GM12878 (cell line): ENCODE data around the gene CAMK1. TPM values are rescaled to one million over a fixed set of nuclear protein-coding genes. Genes with fewer than 3 reads are reported as not detected.

Source experiments
- FOS ChIP-seq: IDR thresholded peaks from 3 replicates; pipeline ENCODE4 v1.6.1; 2011; ENCODE audit warnings: borderline replicate concordance; ENCODE audit not compliant: insufficient read length; ENCODE audit errors: extremely low read depth
- HDAC2 ChIP-seq: fragments of 200-600 bp; sonication (generic); IDR thresholded peaks from 2 replicates; pipeline ENCODE4 v1.6.1; 2017
- HDGF ChIP-seq: fragments of 450-650 bp; IDR thresholded peaks from 2 replicates; pipeline ENCODE4 v1.6.1; 2016; ENCODE audit warnings: antibody characterized with exemption
- MXI1 ChIP-seq: fragments of 150-350 bp; IDR thresholded peaks from 2 replicates; pipeline ENCODE4 v1.6.1; 2011; ENCODE audit warnings: low read depth, mild to moderate bottlenecking, inconsistent platforms, low read length, improper control_type of control experiment
- RB1 ChIP-seq: fragments of 450-650 bp; formaldehyde crosslinking; IDR thresholded peaks from 2 replicates; pipeline ENCODE4 v1.6.1; 2017; ENCODE audit warnings: mild to moderate bottlenecking, borderline replicate concordance
- RCOR1 ChIP-seq: conservative IDR thresholded peaks from 2 replicates; pipeline ENCODE4 v1.6.1; 2012; ENCODE audit warnings: low read depth, low read length, improper control_type of control experiment
- SMAD5 ChIP-seq: IDR thresholded peaks from 2 replicates; pipeline ENCODE4 v1.6.1; 2016; ENCODE audit warnings: antibody characterized with exemption, low read depth
- SPI1 ChIP-seq: IDR thresholded peaks from 2 replicates; pipeline ENCODE4 v1.6.1; 2011; ENCODE audit warnings: low read depth, mild to moderate bottlenecking, low read length, moderate library complexity, borderline replicate concordance; ENCODE audit not compliant: insufficient read depth
- TCF3 ChIP-seq: IDR thresholded peaks from 2 replicates; pipeline ENCODE4 v1.6.1; 2012; ENCODE audit warnings: low read depth, mild to moderate bottlenecking, low read length, borderline replicate concordance; ENCODE audit not compliant: insufficient read depth
- ZSCAN29 ChIP-seq: fragments of 450-650 bp; IDR thresholded peaks from 2 replicates; pipeline ENCODE4 v1.6.1; 2017; ENCODE audit warnings: mild to moderate bottlenecking, moderate library complexity
- polyA plus RNA-seq, 11 experiments: library from polyadenylated mRNA; depleted of rRNA in 4 of 11; unstranded in 6 of 11; stranded (reverse) in 5 of 11; fragments of >200 nt; fragmentation: Nextera tagmentation in 4 of 11; fragmentation: Illumina TruSeq in 1 of 11; extraction: Ambion mirVana in 4 of 11; extraction: Trizol in 1 of 11; gene quantifications; 1 replicate in 1 of 11; 2 replicates in 10 of 11; pipeline versions ENCODE4 v1.2.1 to v1.2.3, GENCODE V29; 2011 to 2016; ENCODE audit warnings: inconsistent platforms in 2 of 11, missing spikeins in 2 of 11, low read depth in 1 of 11
- total RNA-seq, 4 experiments: library from RNA; depleted of rRNA in 3 of 4; stranded (reverse); fragments of >200 nt in 3 of 4; fragmentation: Illumina TruSeq in 1 of 4; extraction: Trizol in 1 of 4; gene quantifications; 2 replicates each; pipeline versions ENCODE4 v1.2.1 to v1.2.3, GENCODE V29; 2013 to 2021
- TF ChIP-seq, protein P1 (sequence below): fragments of 450-650 bp; IDR thresholded peaks from 2 replicates; pipeline ENCODE4 v1.6.1; 2017; ENCODE audit warnings: mild to moderate bottlenecking, low read depth, inconsistent platforms; ENCODE audit not compliant: poor library complexity, severe bottlenecking
- TF ChIP-seq, protein P2 (sequence below): fragments of 450-650 bp; IDR thresholded peaks from 2 replicates; pipeline ENCODE4 v1.6.1; 2017; ENCODE audit warnings: mild to moderate bottlenecking, moderate library complexity
- TF ChIP-seq, protein P3 (sequence below): fragments of 450-650 bp; IDR thresholded peaks from 2 replicates; pipeline ENCODE4 v1.6.1; 2016; ENCODE audit warnings: mild to moderate bottlenecking
- TF ChIP-seq, protein P4 (sequence below): fragments of 450-650 bp; IDR thresholded peaks from 2 replicates; pipeline ENCODE4 v1.6.1; 2016; ENCODE audit warnings: mild to moderate bottlenecking, moderate library complexity, borderline replicate concordance

Gene CAMK1
- total and polyA plus RNA-seq, 10 of the 15 experiments (the other 5 are each of a cell fraction or from before 2014, with no cell fraction given), result 0.24 to 2.1 (median 0.51) TPM; not detected in 2

DNA sequence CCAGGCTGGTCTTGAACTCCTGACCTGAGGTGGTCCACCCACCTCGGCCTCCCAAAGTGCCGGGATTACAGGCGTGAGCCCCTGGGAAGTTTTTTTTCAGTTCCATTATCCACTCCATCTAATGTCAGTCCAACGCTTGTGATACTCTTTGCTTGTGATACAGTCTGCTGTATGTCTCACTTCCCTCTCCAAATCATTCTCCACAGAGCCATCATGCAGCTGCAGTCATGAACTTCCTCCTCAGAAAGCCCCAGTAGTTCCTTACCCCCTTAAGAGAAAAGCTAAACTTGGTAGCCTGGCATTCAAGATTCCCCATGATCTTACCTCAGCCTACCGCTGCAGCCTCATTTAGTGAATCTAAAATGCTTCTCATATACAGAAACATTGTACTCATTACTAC, 25.5 kb upstream of the CAMK1 start (continued):
- TF ChIP-seq, protein P1, sequence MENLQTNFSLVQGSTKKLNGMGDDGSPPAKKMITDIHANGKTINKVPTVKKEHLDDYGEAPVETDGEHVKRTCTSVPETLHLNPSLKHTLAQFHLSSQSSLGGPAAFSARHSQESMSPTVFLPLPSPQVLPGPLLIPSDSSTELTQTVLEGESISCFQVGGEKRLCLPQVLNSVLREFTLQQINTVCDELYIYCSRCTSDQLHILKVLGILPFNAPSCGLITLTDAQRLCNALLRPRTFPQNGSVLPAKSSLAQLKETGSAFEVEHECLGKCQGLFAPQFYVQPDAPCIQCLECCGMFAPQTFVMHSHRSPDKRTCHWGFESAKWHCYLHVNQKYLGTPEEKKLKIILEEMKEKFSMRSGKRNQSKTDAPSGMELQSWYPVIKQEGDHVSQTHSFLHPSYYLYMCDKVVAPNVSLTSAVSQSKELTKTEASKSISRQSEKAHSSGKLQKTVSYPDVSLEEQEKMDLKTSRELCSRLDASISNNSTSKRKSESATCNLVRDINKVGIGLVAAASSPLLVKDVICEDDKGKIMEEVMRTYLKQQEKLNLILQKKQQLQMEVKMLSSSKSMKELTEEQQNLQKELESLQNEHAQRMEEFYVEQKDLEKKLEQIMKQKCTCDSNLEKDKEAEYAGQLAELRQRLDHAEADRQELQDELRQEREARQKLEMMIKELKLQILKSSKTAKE, result peak; percentile 28
- TF ChIP-seq MXI1 (0 out of 2 replicates have a peak, but pooled peaks have one; percentile 32), HDAC2 (no peak), TCF3 (no peak), RCOR1 (no peak), SPI1 (peak; percentile 79; the same call in 1 of the 2 replicates), ZSCAN29 (no peak), FOS (no peak), RB1 (no peak), HDGF (no peak), SMAD5 (no peak)
- TF ChIP-seq, protein P2, sequence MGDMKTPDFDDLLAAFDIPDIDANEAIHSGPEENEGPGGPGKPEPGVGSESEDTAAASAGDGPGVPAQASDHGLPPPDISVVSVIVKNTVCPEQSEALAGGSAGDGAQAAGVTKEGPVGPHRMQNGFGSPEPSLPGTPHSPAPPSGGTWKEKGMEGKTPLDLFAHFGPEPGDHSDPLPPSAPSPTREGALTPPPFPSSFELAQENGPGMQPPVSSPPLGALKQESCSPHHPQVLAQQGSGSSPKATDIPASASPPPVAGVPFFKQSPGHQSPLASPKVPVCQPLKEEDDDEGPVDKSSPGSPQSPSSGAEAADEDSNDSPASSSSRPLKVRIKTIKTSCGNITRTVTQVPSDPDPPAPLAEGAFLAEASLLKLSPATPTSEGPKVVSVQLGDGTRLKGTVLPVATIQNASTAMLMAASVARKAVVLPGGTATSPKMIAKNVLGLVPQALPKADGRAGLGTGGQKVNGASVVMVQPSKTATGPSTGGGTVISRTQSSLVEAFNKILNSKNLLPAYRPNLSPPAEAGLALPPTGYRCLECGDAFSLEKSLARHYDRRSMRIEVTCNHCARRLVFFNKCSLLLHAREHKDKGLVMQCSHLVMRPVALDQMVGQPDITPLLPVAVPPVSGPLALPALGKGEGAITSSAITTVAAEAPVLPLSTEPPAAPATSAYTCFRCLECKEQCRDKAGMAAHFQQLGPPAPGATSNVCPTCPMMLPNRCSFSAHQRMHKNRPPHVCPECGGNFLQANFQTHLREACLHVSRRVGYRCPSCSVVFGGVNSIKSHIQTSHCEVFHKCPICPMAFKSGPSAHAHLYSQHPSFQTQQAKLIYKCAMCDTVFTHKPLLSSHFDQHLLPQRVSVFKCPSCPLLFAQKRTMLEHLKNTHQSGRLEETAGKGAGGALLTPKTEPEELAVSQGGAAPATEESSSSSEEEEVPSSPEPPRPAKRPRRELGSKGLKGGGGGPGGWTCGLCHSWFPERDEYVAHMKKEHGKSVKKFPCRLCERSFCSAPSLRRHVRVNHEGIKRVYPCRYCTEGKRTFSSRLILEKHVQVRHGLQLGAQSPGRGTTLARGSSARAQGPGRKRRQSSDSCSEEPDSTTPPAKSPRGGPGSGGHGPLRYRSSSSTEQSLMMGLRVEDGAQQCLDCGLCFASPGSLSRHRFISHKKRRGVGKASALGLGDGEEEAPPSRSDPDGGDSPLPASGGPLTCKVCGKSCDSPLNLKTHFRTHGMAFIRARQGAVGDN, result no peak
- TF ChIP-seq, protein P3, sequence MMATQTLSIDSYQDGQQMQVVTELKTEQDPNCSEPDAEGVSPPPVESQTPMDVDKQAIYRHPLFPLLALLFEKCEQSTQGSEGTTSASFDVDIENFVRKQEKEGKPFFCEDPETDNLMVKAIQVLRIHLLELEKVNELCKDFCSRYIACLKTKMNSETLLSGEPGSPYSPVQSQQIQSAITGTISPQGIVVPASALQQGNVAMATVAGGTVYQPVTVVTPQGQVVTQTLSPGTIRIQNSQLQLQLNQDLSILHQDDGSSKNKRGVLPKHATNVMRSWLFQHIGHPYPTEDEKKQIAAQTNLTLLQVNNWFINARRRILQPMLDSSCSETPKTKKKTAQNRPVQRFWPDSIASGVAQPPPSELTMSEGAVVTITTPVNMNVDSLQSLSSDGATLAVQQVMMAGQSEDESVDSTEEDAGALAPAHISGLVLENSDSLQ, result no peak
- TF ChIP-seq, protein P4, sequence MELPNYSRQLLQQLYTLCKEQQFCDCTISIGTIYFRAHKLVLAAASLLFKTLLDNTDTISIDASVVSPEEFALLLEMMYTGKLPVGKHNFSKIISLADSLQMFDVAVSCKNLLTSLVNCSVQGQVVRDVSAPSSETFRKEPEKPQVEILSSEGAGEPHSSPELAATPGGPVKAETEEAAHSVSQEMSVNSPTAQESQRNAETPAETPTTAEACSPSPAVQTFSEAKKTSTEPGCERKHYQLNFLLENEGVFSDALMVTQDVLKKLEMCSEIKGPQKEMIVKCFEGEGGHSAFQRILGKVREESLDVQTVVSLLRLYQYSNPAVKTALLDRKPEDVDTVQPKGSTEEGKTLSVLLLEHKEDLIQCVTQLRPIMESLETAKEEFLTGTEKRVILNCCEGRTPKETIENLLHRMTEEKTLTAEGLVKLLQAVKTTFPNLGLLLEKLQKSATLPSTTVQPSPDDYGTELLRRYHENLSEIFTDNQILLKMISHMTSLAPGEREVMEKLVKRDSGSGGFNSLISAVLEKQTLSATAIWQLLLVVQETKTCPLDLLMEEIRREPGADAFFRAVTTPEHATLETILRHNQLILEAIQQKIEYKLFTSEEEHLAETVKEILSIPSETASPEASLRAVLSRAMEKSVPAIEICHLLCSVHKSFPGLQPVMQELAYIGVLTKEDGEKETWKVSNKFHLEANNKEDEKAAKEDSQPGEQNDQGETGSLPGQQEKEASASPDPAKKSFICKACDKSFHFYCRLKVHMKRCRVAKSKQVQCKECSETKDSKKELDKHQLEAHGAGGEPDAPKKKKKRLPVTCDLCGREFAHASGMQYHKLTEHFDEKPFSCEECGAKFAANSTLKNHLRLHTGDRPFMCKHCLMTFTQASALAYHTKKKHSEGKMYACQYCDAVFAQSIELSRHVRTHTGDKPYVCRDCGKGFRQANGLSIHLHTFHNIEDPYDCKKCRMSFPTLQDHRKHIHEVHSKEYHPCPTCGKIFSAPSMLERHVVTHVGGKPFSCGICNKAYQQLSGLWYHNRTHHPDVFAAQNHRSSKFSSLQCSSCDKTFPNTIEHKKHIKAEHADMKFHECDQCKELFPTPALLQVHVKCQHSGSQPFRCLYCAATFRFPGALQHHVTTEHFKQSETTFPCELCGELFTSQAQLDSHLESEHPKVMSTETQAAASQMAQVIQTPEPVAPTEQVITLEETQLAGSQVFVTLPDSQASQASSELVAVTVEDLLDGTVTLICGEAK, result no peak
